H1 (cell line): ENCODE measurements around the gene GNB1L. TPM values are rescaled to one million over a fixed set of nuclear protein-coding genes. Genes with fewer than 3 reads are reported as not detected.

Source experiments
- CTCF ChIA-PET: fragments of 300-600 bp; sonication (Branson Sonifier 250); formaldehyde crosslinking; loops from one replicate; lab custom pipeline; 2021; ENCODE audit not compliant: partially characterized antibody; lab: Charles Lee
- POLR2A ChIA-PET: fragments of 300-600 bp; sonication (Branson Sonifier 250); formaldehyde crosslinking; loops from one replicate; lab custom pipeline; 2021; ENCODE audit warnings: inconsistent platforms; ENCODE audit not compliant: partially characterized antibody; lab: Charles Lee
- DNase-seq, 2 experiments: peaks; one replicate each; pipeline versions ENCODE4 v3.0.0 to v3.0.0-alpha.2; 2010 to 2022; ENCODE audit warnings: low spot score in 2 of 2, low read depth in 1 of 2, mixed read lengths in 1 of 2
- FAIRE-seq: peaks from 2 replicates; lab custom pipeline; 2011; peaks lifted over from hg19 to GRCh38; lab: Jason Lieb, UNC
- H2AFZ ChIP-seq: 2 replicates; pipeline ENCODE4 v1.8.1; 2012; ENCODE audit warnings: low read length, inconsistent platforms
- H2AK5ac ChIP-seq: 2 replicates; pipeline ENCODE4 v1.6.1; 2013; ENCODE audit warnings: low read depth, low read length
- H2BK120ac ChIP-seq: replicated peaks from 2 replicates; pipeline ENCODE3; 2013; ENCODE audit warnings: low read depth, low read length, inconsistent platforms
- H2BK12ac ChIP-seq: 2 replicates; pipeline ENCODE4 v1.6.1; 2013; ENCODE audit warnings: low read depth, low read length
- H2BK15ac ChIP-seq: 2 replicates; pipeline ENCODE4 v1.6.1; 2013; ENCODE audit warnings: low read length
- H2BK20ac ChIP-seq: 2 replicates; pipeline ENCODE4 v1.6.1; 2013; ENCODE audit warnings: low read length
- H2BK5ac ChIP-seq: 2 replicates; pipeline ENCODE4 v1.6.1; 2013; ENCODE audit warnings: low read depth, low read length
- H3K14ac ChIP-seq: 2 replicates; pipeline ENCODE4 v1.6.1; 2013; ENCODE audit warnings: inconsistent platforms; ENCODE audit not compliant: insufficient read length
- H3K18ac ChIP-seq: 2 replicates; pipeline ENCODE4 v1.6.1; 2013; ENCODE audit warnings: low read length; ENCODE audit errors: extremely low read depth
- H3K23ac ChIP-seq: 2 replicates; pipeline ENCODE4 v1.6.1; 2013; ENCODE audit warnings: inconsistent platforms; ENCODE audit not compliant: insufficient read length
- H3K23me2 ChIP-seq: 2 replicates; pipeline ENCODE4 v1.6.1; 2013; ENCODE audit warnings: low read depth, low read length
- H3K27ac ChIP-seq: 2 replicates; pipeline ENCODE4 v1.6.1; 2011; ENCODE audit warnings: low read depth, low read length, inconsistent platforms
- H3K27me3 ChIP-seq, 4 experiments: replicated peaks in 1 of 4; 1 replicate in 1 of 4; 2 replicates in 3 of 4; pipeline versions ENCODE4 v1.6.1 to v1.8.1; 2011 to 2013; ENCODE audit warnings: low read length in 3 of 4, mild to moderate bottlenecking in 3 of 4, inconsistent platforms in 2 of 4, mixed read lengths in 2 of 4, moderate library complexity in 1 of 4; ENCODE audit not compliant: control insufficient read depth in 3 of 4, insufficient read depth in 3 of 4; ENCODE audit errors: extremely low read depth in 1 of 4
- H3K36me3 ChIP-seq, 4 experiments: 2 replicates each; pipeline versions ENCODE4 v1.6.1 to v1.8.1; 2011 to 2013; ENCODE audit warnings: mild to moderate bottlenecking in 4 of 4, low read length in 3 of 4, moderate library complexity in 2 of 4, control low read depth in 1 of 4, inconsistent platforms in 1 of 4; ENCODE audit not compliant: insufficient read depth in 4 of 4, control insufficient read depth in 2 of 4
- H3K4ac ChIP-seq: replicated peaks from 2 replicates; pipeline ENCODE3; 2013; ENCODE audit warnings: low read length, low read depth, mixed read lengths, inconsistent platforms; ENCODE audit not compliant: insufficient read length
- H3K4me1 ChIP-seq, 4 experiments: replicated peaks in 1 of 4; 1 replicate in 1 of 4; 2 replicates in 3 of 4; pipeline versions ENCODE4 v1.6.1 to v1.8.1; 2011 to 2013; ENCODE audit warnings: low read length in 3 of 4, inconsistent platforms in 2 of 4, mixed read lengths in 1 of 4; ENCODE audit not compliant: insufficient read depth in 4 of 4, control insufficient read depth in 3 of 4
- H3K4me2 ChIP-seq, 2 experiments: 2 replicates each; pipeline versions ENCODE4 v1.6.1 to v1.8.1; 2011 to 2013; ENCODE audit warnings: low read depth in 2 of 2, low read length in 2 of 2, control low read depth in 1 of 2, inconsistent platforms in 1 of 2, mild to moderate bottlenecking in 1 of 2; ENCODE audit not compliant: insufficient read depth in 1 of 2
- H3K4me3 ChIP-seq, 4 experiments: fragments of 200-600, 300-600 bp in 1 of 4; sonication (generic), shearing (Covaris generic), sonication (Bioruptor Twin) in 1 of 4; 2 replicates each; pipeline versions ENCODE4 v1.5.1 to v1.8.1; 2011 to 2016; ENCODE audit warnings: low read length in 4 of 4, low read depth in 3 of 4, control low read depth in 2 of 4, inconsistent platforms in 2 of 4, mild to moderate bottlenecking in 2 of 4, mixed read lengths in 1 of 4, moderate library complexity in 1 of 4; ENCODE audit not compliant: insufficient read depth in 2 of 4; ENCODE audit errors: extremely low read depth in 1 of 4
- H3K56ac ChIP-seq: replicated peaks from 2 replicates; pipeline ENCODE3; 2013; ENCODE audit warnings: low read depth, mild to moderate bottlenecking, mixed read lengths, low read length, inconsistent platforms; ENCODE audit not compliant: insufficient read length
- H3K79me1 ChIP-seq: 2 replicates; pipeline ENCODE4 v1.6.1; 2013; ENCODE audit warnings: low read depth, low read length, control low read depth
- H3K79me2 ChIP-seq, 2 experiments: 2 replicates each; pipeline versions ENCODE4 v1.6.1 to v1.8.1; 2012 to 2013; ENCODE audit warnings: low read length in 2 of 2, mild to moderate bottlenecking in 2 of 2, inconsistent platforms in 1 of 2; ENCODE audit not compliant: insufficient read depth in 2 of 2, control insufficient read depth in 1 of 2
- H3K9ac ChIP-seq, 4 experiments: replicated peaks in 1 of 4; 1 replicate in 1 of 4; 2 replicates in 3 of 4; pipeline versions ENCODE4 v1.6.1 to v1.8.1; 2011 to 2013; ENCODE audit warnings: low read depth in 3 of 4, low read length in 3 of 4, control low read depth in 2 of 4, mild to moderate bottlenecking in 2 of 4, moderate library complexity in 2 of 4, inconsistent platforms in 1 of 4; ENCODE audit errors: extremely low read depth in 1 of 4
- H3K9me3 ChIP-seq, 2 experiments: 2 replicates each; pipeline versions ENCODE4 v1.6.1 to v1.8.1; 2012 to 2013; ENCODE audit warnings: mild to moderate bottlenecking in 2 of 2, moderate library complexity in 2 of 2, control low read depth in 1 of 2, inconsistent platforms in 1 of 2, low read depth in 1 of 2, low read length in 1 of 2, mixed read lengths in 1 of 2; ENCODE audit not compliant: insufficient read depth in 2 of 2
- H4K20me1 ChIP-seq, 2 experiments: replicated peaks in 1 of 2; 2 replicates each; pipeline versions ENCODE3 to v1.8.1; 2011 to 2013; ENCODE audit warnings: inconsistent platforms in 2 of 2, low read length in 2 of 2, mild to moderate bottlenecking in 1 of 2; ENCODE audit not compliant: insufficient read depth in 2 of 2, control insufficient read depth in 1 of 2
- H4K5ac ChIP-seq: 2 replicates; pipeline ENCODE4 v1.6.1; 2013; ENCODE audit warnings: low read length, low read depth, mixed read lengths, inconsistent platforms; ENCODE audit not compliant: insufficient read length
- H4K8ac ChIP-seq: 2 replicates; pipeline ENCODE4 v1.8.0; 2013; ENCODE audit warnings: mild to moderate bottlenecking, moderate library complexity, low read length, inconsistent platforms; ENCODE audit not compliant: insufficient read depth; ENCODE audit errors: extremely low read depth
- H4K91ac ChIP-seq: replicated peaks from 2 replicates; pipeline ENCODE3; 2013; ENCODE audit warnings: low read length, mixed read lengths, inconsistent platforms; ENCODE audit not compliant: insufficient read length
- BCL11A ChIP-seq, 2 experiments: IDR thresholded peaks; one replicate each; pipeline ENCODE4 v1.6.1; 2011; ENCODE audit warnings: low read depth in 2 of 2, low read length in 2 of 2, mild to moderate bottlenecking in 2 of 2
- CREB1 ChIP-seq: IDR thresholded peaks from 2 replicates; pipeline ENCODE4 v1.6.1; 2012; ENCODE audit warnings: inconsistent platforms
- EGR1 ChIP-seq: IDR thresholded peaks from 2 replicates; pipeline ENCODE4 v1.6.1; 2011; ENCODE audit warnings: low read depth, low read length, borderline replicate concordance
- EP300 ChIP-seq, 2 experiments: IDR thresholded peaks; 1 replicate in 1 of 2; 2 replicates in 1 of 2; pipeline ENCODE4 v1.6.1; 2011 to 2012; ENCODE audit warnings: low read depth in 2 of 2, low read length in 2 of 2, mild to moderate bottlenecking in 2 of 2, borderline replicate concordance in 1 of 2, inconsistent platforms in 1 of 2, moderate library complexity in 1 of 2
- GTF2F1 ChIP-seq: IDR thresholded peaks from 2 replicates; pipeline ENCODE4 v1.6.1; 2012; ENCODE audit warnings: low read depth, low read length, improper control_type of control experiment, borderline replicate concordance
- RNF2 ChIP-seq: fragments of 200-900, 300-1000 bp; sonication (generic); IDR thresholded peaks from 2 replicates; pipeline ENCODE4 v1.7.1; 2016; ENCODE audit warnings: borderline replicate concordance, low read depth, mild to moderate bottlenecking, antibody characterized with exemption, low read length; ENCODE audit not compliant: poor library complexity, severe bottlenecking; ENCODE audit errors: missing control alignments
- WGBS, 2 experiments: shearing (Covaris generic) in 1 of 2; methylation state at CpG; one replicate each; pipeline versions ENCODE4 v1.1.6 to v1.1.7; 2013 to 2015; ENCODE audit warnings: low lambda C conversion rate in 2 of 2, mixed read lengths in 2 of 2, inconsistent platforms in 1 of 2, low coverage in 1 of 2, missing lambda C conversion rate in 1 of 2; ENCODE audit not compliant: insufficient replicate concordance in 2 of 2, insufficient coverage in 1 of 2, insufficient read length in 1 of 2; ENCODE audit errors: extremely low coverage in 1 of 2, missing lambda C conversion rate in 1 of 2; 5-methylcytosine and 5-hydroxymethylcytosine counted together
- polyA plus RNA-seq, 7 experiments: library from polyadenylated mRNA; depleted of rRNA in 3 of 7; stranded (reverse) in 5 of 7; unstranded in 2 of 7; fragments of >200 nt in 5 of 7; fragments of 200-250 nt in 2 of 7; gene quantifications; 1 replicate in 5 of 7; 2 replicates in 1 of 7; 4 replicates in 1 of 7; pipeline versions ENCODE4 v1.2.1 to v1.2.3, GENCODE V29; 2011 to 2013; ENCODE audit warnings: missing spikeins in 2 of 7, mixed read lengths in 2 of 7
- total RNA-seq: library from RNA; stranded (reverse); fragmentation: NEBNext Ultra II Directional; extraction: Animal tissue kit (Norgen Biotek cat#: 25700); gene quantifications from 2 replicates; pipeline ENCODE4 v1.2.1, GENCODE V29; 2021
- TF ChIP-seq, protein P1 (sequence below), 3 experiments: IDR thresholded peaks; 1 replicate in 2 of 3; 2 replicates in 1 of 3; pipeline versions ENCODE4 v1.5.1 to v1.6.1; 2011; ENCODE audit warnings: low read length in 3 of 3, mild to moderate bottlenecking in 3 of 3, inconsistent platforms in 2 of 3, low read depth in 1 of 3, moderate library complexity in 1 of 3; ENCODE audit not compliant: insufficient read depth in 1 of 3; ENCODE audit errors: control extremely low read depth in 1 of 3
- TF ChIP-seq, protein P2 (sequence below): IDR thresholded peaks from 2 replicates; pipeline ENCODE4 v1.6.1; 2011; ENCODE audit warnings: low read length, improper control_type of control experiment

GNB1L gene
- total and polyA plus RNA-seq, 2 of the 8 experiments (the other 6 are each of a cell fraction or from before 2014, with no cell fraction given): 14.0 to 15.6 TPM

DNA sequence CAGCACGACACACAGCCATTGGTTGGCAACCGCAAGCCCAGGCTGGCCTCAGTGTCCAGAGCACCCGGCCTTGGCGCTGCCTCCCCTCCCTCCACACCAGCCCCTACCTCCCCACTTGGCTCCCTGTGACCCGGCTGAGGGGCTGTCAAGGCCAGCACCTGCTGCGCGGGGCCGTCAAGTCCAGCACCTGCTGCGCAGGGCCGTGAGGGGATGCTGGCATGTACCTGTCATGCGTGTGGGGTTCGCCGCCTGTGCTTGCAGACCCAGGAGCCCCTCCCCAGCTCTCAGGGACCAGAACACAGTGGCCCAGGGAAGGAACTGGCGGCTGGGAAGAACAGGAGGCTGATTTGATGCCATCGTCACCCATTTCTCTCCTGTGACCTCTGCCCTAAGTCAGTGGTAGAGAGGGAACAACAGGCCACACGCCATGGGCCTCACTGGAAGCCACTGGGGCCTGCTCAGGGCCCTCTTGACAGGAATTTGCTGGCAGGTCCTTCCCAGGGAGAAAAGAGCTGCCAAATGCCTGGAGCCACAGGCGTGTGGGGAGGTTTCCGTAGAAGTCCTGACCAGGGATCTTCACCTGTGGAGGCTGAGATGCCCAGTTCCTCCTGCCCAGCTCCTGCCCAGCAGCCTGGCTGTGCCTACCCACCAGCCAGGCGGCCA, 56.5 kb downstream of the GNB1L start:
- H2AK5ac ChIP-seq: peak overlapping the region; percentile 40; the same call in 1 of the 2 replicates
- no peak overlapping the region for H3K23ac ChIP-seq
- H3K4me1 ChIP-seq: no peaks in the 10 kb centered on the region; a peak in 1 of 7 replicates
- H4K8ac ChIP-seq: no peak overlapping the region
- no peaks in the 10 kb centered on the region for H3K36me3 ChIP-seq
- H3K23me2 ChIP-seq: no peaks in the 10 kb centered on the region
- WGBS, 2 experiments: 90% methylated on average over 16 of the region's 19 CpGs; no CpG with 5 or more reads in 1 of the 2 experiments
- no peak overlapping the region for H4K5ac ChIP-seq
- FAIRE-seq (no peak), DNase-seq (no peak)
- H2BK15ac ChIP-seq: no peak overlapping the region
- CTCF ChIA-PET: interaction anchor here (1.0 to 5.1 kb wide), 9 partner anchors 8 to 114 kb away, joined by 3 to 31 read pairs (median 4); no protein-coding TSS in a partner anchor
- no peak overlapping the region for H2AFZ ChIP-seq
- H3K18ac ChIP-seq: no peak overlapping the region
- POLR2A ChIA-PET: no interaction called here
- 0 out of 2 replicates have a peak, but pooled peaks cover 2% of the 10 kb centered on the region for H3K79me1 ChIP-seq
- no peak overlapping the region for H3K56ac ChIP-seq
- H4K20me1 ChIP-seq: peaks cover 0 to 3% of the 10 kb centered on the region in 2 experiments
- no peak overlapping the region for H3K9ac ChIP-seq
- H4K91ac ChIP-seq: no peak overlapping the region
- no peaks in the 10 kb centered on the region for H3K9me3 ChIP-seq
- no peak overlapping the region for H3K27ac ChIP-seq
- no peak overlapping the region for H3K14ac ChIP-seq
- no peak overlapping the region for H2BK120ac ChIP-seq
- H3K4ac ChIP-seq: no peak overlapping the region
- H3K4me3 ChIP-seq: no peak overlapping the region
- no peak overlapping the region for H2BK5ac ChIP-seq
- no peaks in the 10 kb centered on the region for H3K27me3 ChIP-seq
- no peaks in the 10 kb centered on the region for H3K79me2 ChIP-seq
- no peak overlapping the region for H3K4me2 ChIP-seq
- H2BK20ac ChIP-seq: no peak overlapping the region
- no peak overlapping the region for H2BK12ac ChIP-seq
- TF ChIP-seq EP300 (IDR thresholded peaks at IDR 0.05; ENCODE audit: borderline replicate concordance in 1 of 2, low read depth in 2 of 2, low read length in 2 of 2): no peak
- TF ChIP-seq RNF2: no peak
- TF ChIP-seq EGR1: no peak
- no peak for TF ChIP-seq CREB1
- no peak for TF ChIP-seq BCL11A (IDR thresholded peaks at IDR 0.05; ENCODE audit: low read depth in 2 of 2, low read length in 2 of 2)
- TF ChIP-seq, protein P1, sequence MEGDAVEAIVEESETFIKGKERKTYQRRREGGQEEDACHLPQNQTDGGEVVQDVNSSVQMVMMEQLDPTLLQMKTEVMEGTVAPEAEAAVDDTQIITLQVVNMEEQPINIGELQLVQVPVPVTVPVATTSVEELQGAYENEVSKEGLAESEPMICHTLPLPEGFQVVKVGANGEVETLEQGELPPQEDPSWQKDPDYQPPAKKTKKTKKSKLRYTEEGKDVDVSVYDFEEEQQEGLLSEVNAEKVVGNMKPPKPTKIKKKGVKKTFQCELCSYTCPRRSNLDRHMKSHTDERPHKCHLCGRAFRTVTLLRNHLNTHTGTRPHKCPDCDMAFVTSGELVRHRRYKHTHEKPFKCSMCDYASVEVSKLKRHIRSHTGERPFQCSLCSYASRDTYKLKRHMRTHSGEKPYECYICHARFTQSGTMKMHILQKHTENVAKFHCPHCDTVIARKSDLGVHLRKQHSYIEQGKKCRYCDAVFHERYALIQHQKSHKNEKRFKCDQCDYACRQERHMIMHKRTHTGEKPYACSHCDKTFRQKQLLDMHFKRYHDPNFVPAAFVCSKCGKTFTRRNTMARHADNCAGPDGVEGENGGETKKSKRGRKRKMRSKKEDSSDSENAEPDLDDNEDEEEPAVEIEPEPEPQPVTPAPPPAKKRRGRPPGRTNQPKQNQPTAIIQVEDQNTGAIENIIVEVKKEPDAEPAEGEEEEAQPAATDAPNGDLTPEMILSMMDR (IDR thresholded peaks at IDR 0.05; ENCODE audit: control extremely low read depth in 1 of 3, insufficient read depth in 1 of 3, low read depth in 1 of 3, low read length in 3 of 3): no peak
- TF ChIP-seq, protein P2, sequence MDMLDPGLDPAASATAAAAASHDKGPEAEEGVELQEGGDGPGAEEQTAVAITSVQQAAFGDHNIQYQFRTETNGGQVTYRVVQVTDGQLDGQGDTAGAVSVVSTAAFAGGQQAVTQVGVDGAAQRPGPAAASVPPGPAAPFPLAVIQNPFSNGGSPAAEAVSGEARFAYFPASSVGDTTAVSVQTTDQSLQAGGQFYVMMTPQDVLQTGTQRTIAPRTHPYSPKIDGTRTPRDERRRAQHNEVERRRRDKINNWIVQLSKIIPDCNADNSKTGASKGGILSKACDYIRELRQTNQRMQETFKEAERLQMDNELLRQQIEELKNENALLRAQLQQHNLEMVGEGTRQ: no peak
- no peak for TF ChIP-seq GTF2F1
